Left ventricle myocardium inferior (tissue), 1 donor: Measurements from ENCODE around the gene EIF3B. TPM values are rescaled to one million over a fixed set of nuclear protein-coding genes. Genes with fewer than 3 reads are reported as not detected.
"Not testable (repeated sequence)": the region's sequence is repeated elsewhere in the genome, so short reads cannot be mapped to it uniquely, and the experiment has no call there.

Experiments used
- DNase-seq: peaks from one replicate; pipeline ENCODE4 v3.0.0-alpha.2; 2020
- H3K27ac ChIP-seq: fragments of 200-600 bp; replicated peaks from 2 replicates; pipeline ENCODE4 v1.8.0; 2021
- H3K27me3 ChIP-seq: fragments of 200-600 bp; 2 replicates; pipeline ENCODE4 v1.8.0; 2021; ENCODE audit warnings: low read depth
- H3K36me3 ChIP-seq: fragments of 200-600 bp; 2 replicates; pipeline ENCODE4 v1.8.0; 2021
- H3K4me1 ChIP-seq: fragments of 200-600 bp; 2 replicates; pipeline ENCODE4 v1.8.0; 2021
- H3K4me3 ChIP-seq: fragments of 200-600 bp; 2 replicates; pipeline ENCODE4 v1.8.0; 2021; ENCODE audit warnings: mild to moderate bottlenecking, moderate library complexity
- H3K9me3 ChIP-seq: fragments of 200-600 bp; replicated peaks from 2 replicates; pipeline ENCODE4 v1.8.0; 2021
- intact Hi-C: fragments of 100-400 bp; cut with micrococcal nuclease; formaldehyde crosslinking; loops from one replicate; pipeline ENCODE4 v1.11.0; 2022
- total RNA-seq: library from RNA; stranded (reverse); fragmentation: NEBNext Ultra II Directional; extraction: Animal tissue kit (Norgen Biotek cat#: 25700); gene quantifications from one replicate; pipeline ENCODE4 v1.2.1, GENCODE V29; 2021
- TF ChIP-seq, protein P1 (sequence below): fragments of 200-600 bp; IDR thresholded peaks from 2 replicates; pipeline ENCODE4 v1.8.0; 2021; ENCODE audit warnings: antibody characterized with exemption, mild to moderate bottlenecking, borderline replicate concordance
- donor health status: DM: no; HTN: yes; CAD: no; lungs with severe emphysema.

Gene EIF3B
- total RNA-seq, 1 donor from 2014 or later, result 68.9 TPM

DNA sequence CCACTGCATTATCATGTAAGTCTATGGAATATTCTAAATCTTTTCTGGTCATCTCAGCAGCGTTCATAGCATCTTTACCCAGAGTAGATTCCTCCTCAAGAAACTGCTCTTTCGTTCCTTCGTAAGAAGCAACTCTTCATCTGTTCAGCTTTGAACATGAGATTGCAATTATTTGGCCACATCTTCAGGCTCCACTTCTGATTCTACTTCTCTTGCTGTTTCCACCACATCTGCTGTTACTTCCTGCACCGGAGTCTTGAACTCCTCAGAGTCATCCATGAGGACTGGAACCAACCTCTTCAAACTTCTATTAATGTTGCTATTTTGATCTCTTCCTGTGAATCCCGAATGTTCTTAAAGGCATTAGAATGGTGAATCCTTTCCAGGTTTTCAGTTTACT is 61.4 kb downstream of the EIF3B start:
- no peak overlapping the region for H3K4me3 ChIP-seq
- peaks cover 10% of the 10 kb centered on the region for H3K36me3 ChIP-seq
- no peak overlapping the region for H3K27ac ChIP-seq
- TF ChIP-seq, protein P1, sequence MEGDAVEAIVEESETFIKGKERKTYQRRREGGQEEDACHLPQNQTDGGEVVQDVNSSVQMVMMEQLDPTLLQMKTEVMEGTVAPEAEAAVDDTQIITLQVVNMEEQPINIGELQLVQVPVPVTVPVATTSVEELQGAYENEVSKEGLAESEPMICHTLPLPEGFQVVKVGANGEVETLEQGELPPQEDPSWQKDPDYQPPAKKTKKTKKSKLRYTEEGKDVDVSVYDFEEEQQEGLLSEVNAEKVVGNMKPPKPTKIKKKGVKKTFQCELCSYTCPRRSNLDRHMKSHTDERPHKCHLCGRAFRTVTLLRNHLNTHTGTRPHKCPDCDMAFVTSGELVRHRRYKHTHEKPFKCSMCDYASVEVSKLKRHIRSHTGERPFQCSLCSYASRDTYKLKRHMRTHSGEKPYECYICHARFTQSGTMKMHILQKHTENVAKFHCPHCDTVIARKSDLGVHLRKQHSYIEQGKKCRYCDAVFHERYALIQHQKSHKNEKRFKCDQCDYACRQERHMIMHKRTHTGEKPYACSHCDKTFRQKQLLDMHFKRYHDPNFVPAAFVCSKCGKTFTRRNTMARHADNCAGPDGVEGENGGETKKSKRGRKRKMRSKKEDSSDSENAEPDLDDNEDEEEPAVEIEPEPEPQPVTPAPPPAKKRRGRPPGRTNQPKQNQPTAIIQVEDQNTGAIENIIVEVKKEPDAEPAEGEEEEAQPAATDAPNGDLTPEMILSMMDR, result no peak
- no peaks in the 10 kb centered on the region for H3K9me3 ChIP-seq
- no peaks in the 10 kb centered on the region for H3K27me3 ChIP-seq
- no peak for DNase-seq
- intact Hi-C loops, result no loop called here
- peaks cover 49% of the 10 kb centered on the region for H3K4me1 ChIP-seq

- no peak for DNase-seq
Measured at GRCh38 chr7:2416650-2417049, 62.0 kb downstream of the EIF3B start.

DNA sequence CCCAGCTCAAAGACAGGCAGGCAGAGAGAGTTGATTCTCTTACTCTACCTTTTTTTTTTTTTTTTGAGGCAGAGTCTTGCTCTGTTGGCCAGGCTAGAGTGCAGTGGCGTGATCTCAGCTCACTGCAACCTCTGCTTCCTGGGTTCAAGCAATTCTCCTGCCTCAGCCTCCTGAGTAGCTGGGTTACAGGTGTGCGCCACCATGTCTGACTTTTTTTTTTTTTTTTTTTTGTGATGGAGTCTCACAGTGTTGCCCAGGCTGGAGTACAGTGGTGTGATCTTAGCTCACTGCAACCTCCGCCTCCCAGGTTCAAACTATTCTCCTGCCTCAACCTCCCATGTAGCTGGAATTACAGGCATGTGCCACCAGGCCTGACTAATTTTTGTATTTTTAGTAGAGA is 62.6 kb downstream of the EIF3B start:
- DNase-seq, H3K27me3 ChIP-seq, intact Hi-C loops, H3K27ac ChIP-seq, H3K36me3 ChIP-seq, H3K9me3 ChIP-seq, H3K4me3 ChIP-seq: not testable (repeated sequence)
- peaks cover 38% of the 10 kb centered on the region for H3K4me1 ChIP-seq

More at GRCh38 chr7:2416650-2417049, 62.0 kb downstream of the EIF3B start:
- Histone ChIP-seq H3K27ac (no peak overlapping the region), H3K4me3 (no peak overlapping the region), H3K36me3 (peaks cover 10% of the 10 kb centered on the region), H3K27me3 (no peaks in the 10 kb centered on the region), H3K9me3 (no peaks in the 10 kb centered on the region), H3K4me1 (peaks cover 43% of the 10 kb centered on the region)
- intact Hi-C loops, result no loop called here
- TF ChIP-seq, protein P1, result no peak

DNA sequence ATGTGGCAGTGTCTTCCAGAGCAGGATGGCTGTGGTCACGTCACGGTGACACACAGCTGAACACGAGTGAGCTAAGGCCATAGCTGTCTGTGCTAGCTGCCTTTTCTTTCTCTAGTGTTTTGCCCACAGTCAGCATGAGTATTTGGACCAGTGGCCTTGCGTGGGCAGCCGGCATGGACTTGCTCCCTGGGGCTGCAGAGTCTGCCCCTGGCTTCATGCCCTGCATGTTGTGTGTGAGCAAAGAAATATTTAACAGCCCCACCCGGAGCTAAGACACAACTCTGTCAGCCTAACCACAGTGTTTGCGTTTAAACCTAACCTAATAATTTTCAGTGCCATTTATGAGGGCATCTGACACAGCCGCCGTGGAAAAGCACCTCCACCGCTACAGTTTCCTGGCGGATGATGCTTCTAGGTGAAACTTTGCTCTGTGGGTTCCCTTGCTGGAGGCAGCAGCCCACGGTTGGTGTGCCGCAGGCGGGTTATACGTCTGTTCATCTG is 63.4 kb downstream of the EIF3B start:
- peak; percentile 35 for DNase-seq
- no peak overlapping the region for H3K4me3 ChIP-seq
- H3K36me3 ChIP-seq, result peaks cover 10% of the 10 kb centered on the region
- peaks cover 29% of the 10 kb centered on the region for H3K4me1 ChIP-seq
- intact Hi-C loops, result no loop called here
- H3K27ac ChIP-seq, result no peak overlapping the region
- no peaks in the 10 kb centered on the region for H3K9me3 ChIP-seq
- H3K27me3 ChIP-seq, result no peaks in the 10 kb centered on the region
- TF ChIP-seq, protein P1, result no peak

DNA sequence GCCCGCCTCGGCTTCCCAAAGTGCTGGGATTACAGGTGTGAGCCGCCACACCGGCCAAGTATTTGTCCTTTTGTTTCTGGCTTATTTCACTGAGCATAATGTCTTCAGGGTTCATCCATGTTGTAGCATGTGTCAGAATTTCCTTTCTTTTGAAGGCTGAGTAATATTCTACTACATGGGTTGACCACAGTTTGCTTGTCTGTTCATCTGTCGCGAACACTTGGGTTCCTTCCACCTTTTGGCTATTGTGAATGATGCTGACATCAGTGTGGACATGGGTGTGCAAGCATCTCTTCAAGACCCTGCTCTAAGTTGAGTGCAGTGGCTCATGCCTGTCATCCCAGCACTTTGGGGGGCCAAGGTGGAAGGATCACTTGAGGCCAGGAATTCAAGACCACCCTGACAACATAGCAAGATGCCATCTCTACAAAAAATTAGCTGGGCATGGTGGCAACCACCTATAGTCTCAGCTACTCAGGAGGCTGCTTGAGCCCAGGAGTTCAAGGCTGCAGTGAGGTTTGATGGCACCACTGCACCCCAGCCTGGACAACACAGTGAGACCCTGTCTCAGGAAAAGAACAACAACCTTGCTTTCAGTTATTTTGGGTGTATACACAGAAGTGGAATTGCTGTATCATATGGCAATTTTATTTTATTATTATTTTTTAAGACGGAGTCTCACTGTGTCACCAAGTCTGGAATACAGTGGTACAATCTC is 65.7 kb downstream of the EIF3B start:
- no peak for DNase-seq
- Histone ChIP-seq H3K9me3 (no peaks in the 10 kb centered on the region), H3K27me3 (no peaks in the 10 kb centered on the region), H3K4me3 (no peak overlapping the region), H3K27ac (no peak overlapping the region), H3K36me3 (peaks cover 10% of the 10 kb centered on the region), H3K4me1 (peaks cover 25% of the 10 kb centered on the region)
- TF ChIP-seq, protein P1, result no peak
- intact Hi-C loops, result no loop called here

DNA sequence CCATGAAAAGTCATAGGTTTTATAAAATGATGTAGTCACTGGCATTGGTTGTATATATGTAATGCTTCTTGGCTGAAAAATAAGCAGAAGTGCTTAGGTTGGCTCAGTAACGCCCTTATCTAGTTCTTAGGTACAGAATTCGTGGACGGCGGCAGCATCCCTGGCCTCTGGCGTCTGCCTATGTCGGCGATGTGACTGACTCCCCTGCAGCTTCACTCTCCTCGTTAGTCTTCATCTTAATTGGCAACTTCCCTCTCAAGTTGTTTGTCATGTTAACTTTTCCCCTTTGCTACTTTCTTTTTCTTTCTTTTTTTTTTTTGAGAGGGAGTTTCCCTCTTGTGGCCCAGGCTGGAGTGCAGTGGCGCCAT is 67.3 kb downstream of the EIF3B start:
- Histone ChIP-seq H3K36me3 (peaks cover 6% of the 10 kb centered on the region), H3K27me3 (no peaks in the 10 kb centered on the region), H3K4me1 (peaks cover 14% of the 10 kb centered on the region), H3K27ac (no peak overlapping the region), H3K9me3 (no peaks in the 10 kb centered on the region), H3K4me3 (no peak overlapping the region)
- intact Hi-C loops, result no loop called here
- DNase-seq, result no peak
- TF ChIP-seq, protein P1, result no peak
